WTC11 (cell line): ENCODE data around the gene GADL1. TPM values are rescaled to one million over a fixed set of nuclear protein-coding genes. Genes with fewer than 3 reads are reported as not detected.

Experiments
- ATAC-seq: fragments of 200-7000 bp; cut with Tn5 transposase; 2 replicates; pipeline ENCODE4 v1.10.0; 2021; ENCODE audit warnings: mild to moderate bottlenecking, moderate library complexity
- CTCF ChIA-PET: fragments of 300-600 bp; sonication (Branson Sonifier 250); formaldehyde crosslinking; loops from one replicate; lab custom pipeline; 2021; ENCODE audit warnings: antibody characterized with exemption; lab: Charles Lee
- POLR2A ChIA-PET: fragments of 350-600 bp; sonication (Branson Sonifier 250); formaldehyde crosslinking; loops from one replicate; lab custom pipeline; 2021; ENCODE audit warnings: antibody characterized with exemption; lab: Charles Lee
- DNase-seq: peaks from one replicate; pipeline ENCODE4 v3.0.0; 2021; ENCODE audit warnings: low spot score
- H3K27ac Mint-ChIP-seq: 2 replicates; pipeline ENCODE4 v1.8.0; 2021; ENCODE audit warnings: mixed read lengths
- H3K27me3 Mint-ChIP-seq: 2 replicates; pipeline ENCODE4 v1.8.0; 2021; ENCODE audit warnings: low read depth, mild to moderate bottlenecking, moderate library complexity, mixed read lengths
- H3K36me3 Mint-ChIP-seq: 2 replicates; pipeline ENCODE4 v1.8.0; 2021; ENCODE audit warnings: mixed read lengths
- H3K4me1 Mint-ChIP-seq: 2 replicates; pipeline ENCODE4 v1.8.0; 2022; ENCODE audit warnings: mixed read lengths
- H3K4me3 Mint-ChIP-seq: 2 replicates; pipeline ENCODE4 v1.8.0; 2021; ENCODE audit warnings: mild to moderate bottlenecking, moderate library complexity, mixed read lengths
- H3K9me3 Mint-ChIP-seq: 2 replicates; pipeline ENCODE4 v1.8.0; 2021; ENCODE audit warnings: mixed read lengths
- ATF3 ChIP-seq: sonication (generic); formaldehyde crosslinking; conservative IDR thresholded peaks from 2 replicates; pipeline ENCODE4 v1.8.1; 2022; ENCODE audit warnings: mild to moderate bottlenecking, missing genetic modification reagents
- ATF6 ChIP-seq: sonication (generic); formaldehyde crosslinking; IDR thresholded peaks from 2 replicates; pipeline ENCODE4 v1.8.1; 2023; ENCODE audit warnings: mild to moderate bottlenecking, missing genetic modification reagents
- CDX4 ChIP-seq: fragments of 250-450 bp; sonication (Bioruptor Pico); IDR thresholded peaks from 2 replicates; pipeline ENCODE4 v1.9.0; 2021; ENCODE audit warnings: moderate library complexity, mild to moderate bottlenecking, inconsistent platforms, borderline replicate concordance
- FOXJ3 ChIP-seq: sonication (generic); formaldehyde crosslinking; IDR thresholded peaks from 2 replicates; pipeline ENCODE4 v1.9.0; 2021; ENCODE audit warnings: missing genetic modification reagents, mild to moderate bottlenecking, borderline replicate concordance
- MLX ChIP-seq: sonication (generic); formaldehyde crosslinking; IDR thresholded peaks from 2 replicates; pipeline ENCODE4 v1.8.1; 2023; ENCODE audit warnings: mild to moderate bottlenecking, missing genetic modification reagents, moderate library complexity
- NFATC4 ChIP-seq: fragments of 250-450 bp; sonication (Bioruptor Pico); IDR thresholded peaks from 2 replicates; pipeline ENCODE4 v1.9.0; 2021; ENCODE audit warnings: mild to moderate bottlenecking
- NFYB ChIP-seq: sonication (generic); formaldehyde crosslinking; conservative IDR thresholded peaks from 2 replicates; pipeline ENCODE4 v1.8.0; 2022; ENCODE audit warnings: low read depth, missing genetic modification reagents
- SMAD4 ChIP-seq: sonication (generic); formaldehyde crosslinking; IDR thresholded peaks from 2 replicates; pipeline ENCODE4 v1.8.0; 2022; ENCODE audit warnings: mild to moderate bottlenecking, missing genetic modification reagents
- TP53 ChIP-seq: sonication (generic); formaldehyde crosslinking; IDR thresholded peaks from 2 replicates; pipeline ENCODE4 v1.8.1; 2023; ENCODE audit warnings: mild to moderate bottlenecking, missing genetic modification reagents
- USF1 ChIP-seq: sonication (generic); formaldehyde crosslinking; IDR thresholded peaks from 2 replicates; pipeline ENCODE4 v1.8.0; 2022; ENCODE audit warnings: mild to moderate bottlenecking, missing genetic modification reagents
- USF2 ChIP-seq: sonication (generic); formaldehyde crosslinking; IDR thresholded peaks from 2 replicates; pipeline ENCODE4 v1.8.1; 2023; ENCODE audit warnings: mild to moderate bottlenecking, missing genetic modification reagents, moderate library complexity
- ZNF219 ChIP-seq: sonication (generic); formaldehyde crosslinking; IDR thresholded peaks from 2 replicates; pipeline ENCODE4 v1.8.0; 2023; ENCODE audit warnings: missing genetic modification reagents, mild to moderate bottlenecking, borderline replicate concordance
- ZNF396 ChIP-seq: fragments of 250-450 bp; sonication (Bioruptor Pico); IDR thresholded peaks from 2 replicates; pipeline ENCODE4 v1.8.0; 2021; ENCODE audit warnings: mild to moderate bottlenecking, moderate library complexity, borderline replicate concordance
- ZNF671 ChIP-seq: fragments of 250-450 bp; sonication (Bioruptor Pico); IDR thresholded peaks from 2 replicates; pipeline ENCODE4 v1.8.0; 2021; ENCODE audit warnings: mild to moderate bottlenecking
- total RNA-seq: library from RNA; stranded (reverse); gene quantifications from 3 replicates; pipeline ENCODE4 v1.2.3, GENCODE V29; 2021
- TF ChIP-seq, protein P1 (sequence below): fragments of 250-450 bp; sonication (Bioruptor Pico); IDR thresholded peaks from 2 replicates; pipeline ENCODE4 v1.9.0; 2021; ENCODE audit warnings: mild to moderate bottlenecking
- TF ChIP-seq, protein P2 (sequence below): fragments of 250-450 bp; sonication (Bioruptor Pico); IDR thresholded peaks from 2 replicates; pipeline ENCODE4 v1.8.0; 2021; ENCODE audit warnings: mild to moderate bottlenecking

GADL1 gene
- total RNA-seq, 1 experiment from 2014 or later, result 0.15 TPM

- Mint-ChIP-seq H3K27me3 (no peaks in the 10 kb centered on the region), H3K36me3 (0 out of 2 replicates have a peak, but pooled peaks cover 3% of the 10 kb centered on the region), H3K27ac (no peak overlapping the region), H3K9me3 (peaks cover 20% of the 10 kb centered on the region; the same call in 1 of the 2 replicates), H3K4me1 (peaks cover 21% of the 10 kb centered on the region), H3K4me3 (no peak overlapping the region)
- ChIA-PET POLR2A (interaction anchor here (0.6 kb wide), 1 partner anchor 801 kb away, joined by 5 read pairs; no protein-coding TSS in a partner anchor), CTCF (no interaction called here)
- DNase-seq (no peak), ATAC-seq (no peak)
- TF ChIP-seq NFATC4 (CRISPR knock-in tag) (no peak), ATF3 (CRISPR knock-in tag) (no peak), TP53 (CRISPR knock-in tag) (no peak), ZNF396 (CRISPR knock-in tag) (no peak), NFYB (CRISPR knock-in tag) (no peak)
Observed at GRCh38 chr3:30886888-30887287, 7.6 kb downstream of the GADL1 start.

DNA sequence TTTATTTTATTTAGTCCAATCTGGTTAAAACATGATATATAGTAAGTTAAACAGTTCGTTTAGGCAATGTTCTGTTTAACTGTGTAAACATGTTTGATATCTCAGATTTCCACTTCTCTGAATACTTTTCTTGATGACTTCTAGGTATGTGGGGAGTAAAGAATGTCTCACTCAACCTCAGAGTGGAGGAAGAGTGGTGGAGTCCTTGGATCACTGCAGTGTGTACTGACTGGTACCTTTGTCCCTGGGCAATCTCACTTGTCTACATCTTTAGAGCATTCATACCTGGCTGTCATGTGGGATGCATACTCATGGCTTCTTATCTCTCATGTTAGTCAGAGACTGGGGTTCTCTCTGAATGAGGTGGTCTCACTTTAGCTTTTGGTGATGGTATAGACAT is 15.6 kb downstream of the GADL1 start:
- ChIA-PET POLR2A (no interaction called here), CTCF (no interaction called here)
- H3K4me1 Mint-ChIP-seq, result peaks cover 5% of the 10 kb centered on the region; the same call in 1 of the 2 replicates
- no peak for ATAC-seq
- no peak overlapping the region for H3K27ac Mint-ChIP-seq
- H3K27me3 Mint-ChIP-seq, result no peaks in the 10 kb centered on the region; the same call in 1 of the 2 replicates
- H3K9me3 Mint-ChIP-seq, result peaks cover 18% of the 10 kb centered on the region
- peaks cover 4% of the 10 kb centered on the region for H3K36me3 Mint-ChIP-seq
- TF ChIP-seq CDX4 (CRISPR knock-in tag), result no peak
- no peak for TF ChIP-seq SMAD4 (CRISPR knock-in tag)
- no peak for TF ChIP-seq MLX (CRISPR knock-in tag)
- TF ChIP-seq FOXJ3 (CRISPR knock-in tag), result no peak
- TF ChIP-seq, all 79 proteins: peak for 0
- H3K4me3 Mint-ChIP-seq, result no peak overlapping the region
- DNase-seq, result no peak

- TF ChIP-seq ZNF219 (CRISPR knock-in tag), result no peak
- ATAC-seq (no peak), DNase-seq (no peak)
- Mint-ChIP-seq H3K9me3 (peaks cover 10% of the 10 kb centered on the region), H3K4me1 (peaks cover 5% of the 10 kb centered on the region; the same call in 1 of the 2 replicates), H3K27ac (no peak overlapping the region), H3K36me3 (peaks cover 3% of the 10 kb centered on the region), H3K4me3 (no peak overlapping the region), H3K27me3 (no peaks in the 10 kb centered on the region; the same call in 1 of the 2 replicates)
- ChIA-PET CTCF (interaction anchor here (0.6 to 2.1 kb wide), 2 partner anchors 107 to 297 kb away, joined by 3 to 9 read pairs; no protein-coding TSS in a partner anchor), POLR2A (no interaction called here)
Observed at GRCh38 chr3:30875505-30875904, 19.0 kb downstream of the GADL1 start.

DNA sequence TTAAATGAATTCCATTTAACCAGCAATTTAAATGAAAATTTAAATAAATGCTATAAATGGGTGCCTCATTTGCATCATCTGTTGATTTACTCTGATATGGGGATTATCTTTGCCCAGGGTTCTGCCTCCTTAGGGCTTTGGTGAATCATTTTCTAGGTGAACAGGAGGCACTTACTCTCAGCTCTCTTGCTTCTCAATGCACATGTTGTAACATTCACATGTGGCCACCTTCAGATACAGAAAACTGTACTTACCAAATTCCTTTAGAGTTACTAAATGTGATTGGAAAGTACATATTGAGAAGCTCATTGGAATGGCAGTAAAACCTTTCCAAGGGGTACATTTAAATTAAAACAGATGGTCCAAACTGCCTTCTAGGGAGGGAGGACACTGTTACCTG is 20.8 kb downstream of the GADL1 start:
- Mint-ChIP-seq H3K36me3 (no peaks in the 10 kb centered on the region), H3K27me3 (no peaks in the 10 kb centered on the region; the same call in 1 of the 2 replicates), H3K4me3 (no peak overlapping the region), H3K27ac (no peak overlapping the region), H3K4me1 (peaks cover 5% of the 10 kb centered on the region; the same call in 1 of the 2 replicates), H3K9me3 (no peaks in the 10 kb centered on the region)
- ATAC-seq (no peak), DNase-seq (no peak)
- CTCF ChIA-PET, result interaction anchor here (2.1 kb wide), 1 partner anchor 105 kb away, joined by 9 read pairs; no protein-coding TSS in a partner anchor
- TF ChIP-seq ZNF671 (CRISPR knock-in tag) (no peak), ATF6 (CRISPR knock-in tag) (no peak), USF2 (CRISPR knock-in tag) (no peak), USF1 (no peak)
- TF ChIP-seq, protein P1, sequence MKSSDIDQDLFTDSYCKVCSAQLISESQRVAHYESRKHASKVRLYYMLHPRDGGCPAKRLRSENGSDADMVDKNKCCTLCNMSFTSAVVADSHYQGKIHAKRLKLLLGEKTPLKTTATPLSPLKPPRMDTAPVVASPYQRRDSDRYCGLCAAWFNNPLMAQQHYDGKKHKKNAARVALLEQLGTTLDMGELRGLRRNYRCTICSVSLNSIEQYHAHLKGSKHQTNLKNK (CRISPR knock-in tag), result no peak
- TF ChIP-seq, protein P2, sequence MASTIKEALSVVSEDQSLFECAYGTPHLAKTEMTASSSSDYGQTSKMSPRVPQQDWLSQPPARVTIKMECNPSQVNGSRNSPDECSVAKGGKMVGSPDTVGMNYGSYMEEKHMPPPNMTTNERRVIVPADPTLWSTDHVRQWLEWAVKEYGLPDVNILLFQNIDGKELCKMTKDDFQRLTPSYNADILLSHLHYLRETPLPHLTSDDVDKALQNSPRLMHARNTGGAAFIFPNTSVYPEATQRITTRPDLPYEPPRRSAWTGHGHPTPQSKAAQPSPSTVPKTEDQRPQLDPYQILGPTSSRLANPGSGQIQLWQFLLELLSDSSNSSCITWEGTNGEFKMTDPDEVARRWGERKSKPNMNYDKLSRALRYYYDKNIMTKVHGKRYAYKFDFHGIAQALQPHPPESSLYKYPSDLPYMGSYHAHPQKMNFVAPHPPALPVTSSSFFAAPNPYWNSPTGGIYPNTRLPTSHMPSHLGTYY (CRISPR knock-in tag), result no peak
- POLR2A ChIA-PET, result no interaction called here
